ENCODE results near the gene CAMTA1.

The CAMTA1 gene

DNA sequence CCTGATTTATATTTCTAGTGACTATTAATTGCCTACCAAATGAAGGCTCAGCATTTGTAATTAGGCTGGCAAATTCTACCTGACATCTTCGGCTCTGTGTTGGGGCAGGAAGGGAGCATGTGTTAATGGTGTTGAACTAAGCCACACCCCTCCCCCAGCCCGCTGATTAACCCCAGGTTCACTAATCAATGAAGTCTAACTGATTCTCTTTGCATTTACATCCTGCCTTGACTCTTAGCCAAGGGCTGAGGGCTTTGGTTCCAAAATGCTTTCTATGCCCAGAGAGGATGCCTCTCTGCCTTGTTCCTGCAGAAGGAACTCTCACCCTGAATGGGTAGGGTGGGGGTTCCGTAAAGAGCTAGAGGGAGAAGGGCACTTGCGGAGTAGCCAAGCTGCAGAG lies 393.1 kb downstream of the CAMTA1 start:
- no peak overlapping the region for H3K9ac ChIP-seq (ENCODE audit: low read length in 5 of 5)
- H3K27me3 ChIP-seq (ENCODE audit: control insufficient read depth in 5 of 5, insufficient read depth in 4 of 5, low read length in 5 of 5): peaks cover 4 to 22% (median 10%) of the 10 kb centered on the region in 5 donors
- no peaks in the 10 kb centered on the region for H3K4me1 ChIP-seq (ENCODE audit: control insufficient read depth in 5 of 5, insufficient read depth in 5 of 5, low read length in 5 of 5)

DNA sequence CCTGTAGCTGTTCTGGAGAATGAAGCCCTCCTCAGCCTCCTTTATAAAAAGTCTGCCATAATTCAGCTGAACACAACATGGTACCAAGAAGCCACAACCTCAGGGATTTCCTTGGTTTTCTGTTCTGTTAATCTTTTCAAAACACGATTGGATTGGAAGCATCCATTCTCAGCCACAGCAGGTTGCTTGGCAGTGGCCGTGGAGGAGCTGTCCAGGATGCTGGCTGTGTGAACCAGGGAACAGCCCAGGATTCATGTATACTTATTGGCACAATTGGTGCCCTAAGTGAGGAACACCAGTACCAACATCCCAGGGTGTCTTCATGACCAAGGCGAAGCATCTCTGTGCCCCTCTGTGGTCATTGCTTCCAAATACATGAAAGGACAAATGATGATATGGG lies 393.5 kb downstream of the CAMTA1 start:
- Histone ChIP-seq H3K4me1 (ENCODE audit: control insufficient read depth in 5 of 5, insufficient read depth in 5 of 5, low read length in 5 of 5) (no peaks in the 10 kb centered on the region), H3K27ac (ENCODE audit: low read depth, low read length) (no peak overlapping the region), H3K36me3 (ENCODE audit: control insufficient read depth in 5 of 5, insufficient read depth in 5 of 5, low read length in 5 of 5) (no peaks in the 10 kb centered on the region), H3K4me3 (ENCODE audit: low read depth in 1 of 5, low read length in 5 of 5) (no peak overlapping the region), H3K9me3 (ENCODE audit: control insufficient read depth in 5 of 5, low read length in 5 of 5) (peaks cover 5 to 10% (median 8%) of the 10 kb centered on the region in 5 donors), H3K9ac (ENCODE audit: low read length in 5 of 5) (no peak overlapping the region), H3K27me3 (ENCODE audit: control insufficient read depth in 5 of 5, insufficient read depth in 4 of 5, low read length in 5 of 5) (peaks cover 4 to 22% (median 10%) of the 10 kb centered on the region in 5 donors)

More for the DNA sequence above, 393.1 kb downstream of the CAMTA1 start:
- Histone ChIP-seq H3K9me3 (ENCODE audit: control insufficient read depth in 5 of 5, low read length in 5 of 5) (peaks cover 5 to 10% (median 8%) of the 10 kb centered on the region in 5 donors), H3K4me3 (ENCODE audit: low read depth in 1 of 5, low read length in 5 of 5) (no peak overlapping the region), H3K27ac (ENCODE audit: low read depth, low read length) (no peak overlapping the region), H3K36me3 (ENCODE audit: control insufficient read depth in 5 of 5, insufficient read depth in 5 of 5, low read length in 5 of 5) (no peaks in the 10 kb centered on the region)

DNA sequence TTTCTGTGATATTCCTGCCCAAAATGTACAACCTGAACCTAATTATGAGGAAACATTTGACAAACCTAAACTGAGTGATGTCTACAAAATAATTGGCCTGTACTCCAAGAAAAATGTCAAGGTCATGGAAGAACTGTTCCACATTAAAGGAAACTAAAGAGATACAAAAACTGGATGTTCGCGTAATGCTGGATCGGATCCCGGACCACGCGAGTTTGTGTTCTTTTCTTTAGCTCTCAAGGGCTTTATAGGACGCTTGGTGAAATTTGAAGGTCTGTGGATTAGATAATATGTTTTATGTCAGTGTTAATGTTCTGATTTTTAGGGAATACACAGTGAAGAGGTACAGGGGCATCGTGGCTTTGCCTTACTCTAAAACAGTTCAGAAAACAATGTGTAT lies 400.5 kb downstream of the CAMTA1 start:
- Histone ChIP-seq H3K9me3 (ENCODE audit: control insufficient read depth in 5 of 5, low read length in 5 of 5) (peaks cover 3 to 10% (median 5%) of the 10 kb centered on the region in 5 donors), H3K36me3 (ENCODE audit: control insufficient read depth in 5 of 5, insufficient read depth in 5 of 5, low read length in 5 of 5) (no peaks in the 10 kb centered on the region), H3K9ac (ENCODE audit: low read length in 5 of 5) (no peak overlapping the region), H3K4me3 (ENCODE audit: low read depth in 1 of 5, low read length in 5 of 5) (no peak overlapping the region), H3K4me1 (ENCODE audit: control insufficient read depth in 5 of 5, insufficient read depth in 5 of 5, low read length in 5 of 5) (no peaks in the 10 kb centered on the region), H3K27me3 (ENCODE audit: control insufficient read depth in 5 of 5, insufficient read depth in 4 of 5, low read length in 5 of 5) (peaks cover 0 to 3% (median 0%) of the 10 kb centered on the region in 5 donors), H3K27ac (ENCODE audit: low read depth, low read length) (no peak overlapping the region)

DNA sequence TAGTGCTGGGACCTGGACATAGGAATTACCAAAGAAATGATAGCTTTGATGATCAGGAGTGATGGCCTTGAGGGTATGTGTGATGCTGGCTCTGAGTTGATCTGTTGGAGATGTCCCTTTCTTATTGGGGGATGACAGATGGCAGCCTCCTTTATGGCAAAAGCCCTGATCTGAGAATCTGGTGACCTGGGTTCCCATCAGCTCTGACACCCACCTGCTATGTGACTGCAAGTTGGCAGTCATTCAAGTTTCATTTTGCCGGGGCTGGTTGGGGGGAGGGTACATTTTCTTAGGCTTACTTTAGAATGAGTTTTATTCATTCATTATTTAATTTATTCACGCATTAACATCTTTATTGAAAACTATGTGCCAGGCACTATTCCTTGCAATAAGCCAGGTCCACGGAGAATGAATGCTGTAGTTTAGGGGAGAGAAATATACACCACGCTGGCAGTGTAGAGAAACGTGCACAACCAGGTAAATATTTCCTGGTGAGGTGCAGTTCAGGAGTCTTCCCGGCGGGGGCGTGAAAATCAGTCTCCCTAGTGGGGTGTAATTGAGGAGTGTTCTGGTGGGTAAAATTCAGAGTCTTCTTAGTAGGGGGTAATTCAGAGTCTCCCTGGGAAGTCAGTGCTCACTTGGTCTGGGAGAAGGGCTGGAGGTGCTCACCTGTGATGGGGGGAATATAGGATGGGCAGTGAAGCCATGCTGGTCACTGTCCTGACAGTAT lies 401.3 kb downstream of the CAMTA1 start:
- Histone ChIP-seq H3K36me3 (ENCODE audit: control insufficient read depth in 5 of 5, insufficient read depth in 5 of 5, low read length in 5 of 5) (no peaks in the 10 kb centered on the region), H3K9ac (ENCODE audit: low read length in 5 of 5) (no peak overlapping the region), H3K27me3 (ENCODE audit: control insufficient read depth in 5 of 5, insufficient read depth in 4 of 5, low read length in 5 of 5) (peaks cover 0 to 3% (median 0%) of the 10 kb centered on the region in 5 donors), H3K4me3 (ENCODE audit: low read depth in 1 of 5, low read length in 5 of 5) (no peak overlapping the region), H3K9me3 (ENCODE audit: control insufficient read depth in 5 of 5, low read length in 5 of 5) (peaks cover 0 to 3% (median 0%) of the 10 kb centered on the region in 5 donors), H3K4me1 (ENCODE audit: control insufficient read depth in 5 of 5, insufficient read depth in 5 of 5, low read length in 5 of 5) (no peaks in the 10 kb centered on the region), H3K27ac (ENCODE audit: low read depth, low read length) (no peak overlapping the region)

DNA sequence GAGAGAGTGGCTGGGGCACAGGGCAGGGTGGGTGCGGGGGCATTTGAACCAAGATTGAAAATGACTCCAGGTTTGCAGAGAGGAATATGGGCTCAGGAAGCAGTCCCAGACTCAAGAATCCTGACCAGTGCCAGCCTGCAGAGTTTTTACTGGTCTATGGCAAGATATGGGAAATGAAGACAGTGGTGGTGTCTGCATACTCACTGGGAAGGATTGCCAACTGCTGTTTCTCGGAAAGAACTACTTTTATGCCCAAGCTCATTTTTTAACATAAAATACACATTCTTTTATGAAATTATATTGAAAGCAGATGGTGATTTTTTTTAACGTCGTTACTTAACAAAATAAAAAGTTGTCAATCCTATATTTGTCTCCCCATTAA lies 401.8 kb downstream of the CAMTA1 start:
- Histone ChIP-seq H3K4me3 (ENCODE audit: low read depth in 1 of 5, low read length in 5 of 5) (no peak overlapping the region), H3K9ac (ENCODE audit: low read length in 5 of 5) (no peak overlapping the region), H3K9me3 (ENCODE audit: control insufficient read depth in 5 of 5, low read length in 5 of 5) (peaks cover 0 to 3% (median 0%) of the 10 kb centered on the region in 5 donors), H3K4me1 (ENCODE audit: control insufficient read depth in 5 of 5, insufficient read depth in 5 of 5, low read length in 5 of 5) (no peaks in the 10 kb centered on the region), H3K27ac (ENCODE audit: low read depth, low read length) (no peak overlapping the region), H3K27me3 (ENCODE audit: control insufficient read depth in 5 of 5, insufficient read depth in 4 of 5, low read length in 5 of 5) (peaks cover 0 to 3% (median 0%) of the 10 kb centered on the region in 5 donors), H3K36me3 (ENCODE audit: control insufficient read depth in 5 of 5, insufficient read depth in 5 of 5, low read length in 5 of 5) (no peaks in the 10 kb centered on the region)

DNA sequence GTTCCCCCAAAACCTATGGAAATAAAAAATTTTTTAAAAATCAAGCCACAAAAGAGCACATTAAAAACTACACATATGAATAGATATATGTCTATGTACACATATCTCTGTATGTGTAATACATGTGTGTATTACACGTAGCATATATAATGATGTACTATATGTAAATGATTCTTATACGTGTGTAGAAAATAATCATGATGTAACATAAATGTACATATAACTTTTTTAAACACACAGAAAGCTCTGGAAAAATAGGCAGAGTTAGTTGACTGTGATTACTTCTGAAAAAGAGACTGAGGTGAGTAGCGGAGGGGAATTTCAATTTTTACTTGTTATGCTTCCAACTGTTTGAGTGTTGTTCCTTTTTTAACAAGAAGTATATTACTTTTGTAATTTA lies 405.0 kb downstream of the CAMTA1 start:
- Histone ChIP-seq H3K36me3 (ENCODE audit: control insufficient read depth in 5 of 5, insufficient read depth in 5 of 5, low read length in 5 of 5) (no peaks in the 10 kb centered on the region), H3K27ac (ENCODE audit: low read depth, low read length) (no peak overlapping the region), H3K9ac (ENCODE audit: low read length in 5 of 5) (no peak overlapping the region), H3K4me3 (ENCODE audit: low read depth in 1 of 5, low read length in 5 of 5) (no peak overlapping the region), H3K4me1 (ENCODE audit: control insufficient read depth in 5 of 5, insufficient read depth in 5 of 5, low read length in 5 of 5) (no peaks in the 10 kb centered on the region), H3K27me3 (ENCODE audit: control insufficient read depth in 5 of 5, insufficient read depth in 4 of 5, low read length in 5 of 5) (peaks cover 0 to 3% (median 0%) of the 10 kb centered on the region in 5 donors), H3K9me3 (ENCODE audit: control insufficient read depth in 5 of 5, low read length in 5 of 5) (no peaks in the 10 kb centered on the region)

DNA sequence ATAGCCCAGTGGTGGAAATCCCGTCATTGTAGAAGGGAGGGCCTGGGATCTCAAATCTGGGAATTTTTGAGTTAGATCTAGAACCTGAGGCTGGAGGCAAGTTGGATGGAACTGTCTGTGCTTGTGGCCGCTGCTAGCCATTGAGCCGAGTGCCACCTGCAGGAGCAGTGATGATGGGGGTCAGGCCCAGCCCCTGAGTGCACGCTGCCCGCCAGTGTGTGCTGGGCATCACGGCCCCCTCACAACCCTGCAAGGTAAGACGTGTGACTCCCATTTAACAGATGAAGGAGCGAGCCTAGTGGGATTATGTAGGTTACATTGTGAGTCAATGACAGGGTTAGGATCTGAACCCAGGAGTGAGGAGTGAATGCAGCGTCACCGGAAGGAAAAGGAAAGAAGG lies 407.2 kb downstream of the CAMTA1 start:
- Histone ChIP-seq H3K4me3 (ENCODE audit: low read depth in 1 of 5, low read length in 5 of 5) (no peak overlapping the region), H3K36me3 (ENCODE audit: control insufficient read depth in 5 of 5, insufficient read depth in 5 of 5, low read length in 5 of 5) (no peaks in the 10 kb centered on the region), H3K9me3 (ENCODE audit: control insufficient read depth in 5 of 5, low read length in 5 of 5) (no peaks in the 10 kb centered on the region), H3K4me1 (ENCODE audit: control insufficient read depth in 5 of 5, insufficient read depth in 5 of 5, low read length in 5 of 5) (no peaks in the 10 kb centered on the region), H3K27ac (ENCODE audit: low read depth, low read length) (no peak overlapping the region), H3K9ac (ENCODE audit: low read length in 5 of 5) (no peak overlapping the region), H3K27me3 (ENCODE audit: control insufficient read depth in 5 of 5, insufficient read depth in 4 of 5, low read length in 5 of 5) (no peaks in the 10 kb centered on the region)

DNA sequence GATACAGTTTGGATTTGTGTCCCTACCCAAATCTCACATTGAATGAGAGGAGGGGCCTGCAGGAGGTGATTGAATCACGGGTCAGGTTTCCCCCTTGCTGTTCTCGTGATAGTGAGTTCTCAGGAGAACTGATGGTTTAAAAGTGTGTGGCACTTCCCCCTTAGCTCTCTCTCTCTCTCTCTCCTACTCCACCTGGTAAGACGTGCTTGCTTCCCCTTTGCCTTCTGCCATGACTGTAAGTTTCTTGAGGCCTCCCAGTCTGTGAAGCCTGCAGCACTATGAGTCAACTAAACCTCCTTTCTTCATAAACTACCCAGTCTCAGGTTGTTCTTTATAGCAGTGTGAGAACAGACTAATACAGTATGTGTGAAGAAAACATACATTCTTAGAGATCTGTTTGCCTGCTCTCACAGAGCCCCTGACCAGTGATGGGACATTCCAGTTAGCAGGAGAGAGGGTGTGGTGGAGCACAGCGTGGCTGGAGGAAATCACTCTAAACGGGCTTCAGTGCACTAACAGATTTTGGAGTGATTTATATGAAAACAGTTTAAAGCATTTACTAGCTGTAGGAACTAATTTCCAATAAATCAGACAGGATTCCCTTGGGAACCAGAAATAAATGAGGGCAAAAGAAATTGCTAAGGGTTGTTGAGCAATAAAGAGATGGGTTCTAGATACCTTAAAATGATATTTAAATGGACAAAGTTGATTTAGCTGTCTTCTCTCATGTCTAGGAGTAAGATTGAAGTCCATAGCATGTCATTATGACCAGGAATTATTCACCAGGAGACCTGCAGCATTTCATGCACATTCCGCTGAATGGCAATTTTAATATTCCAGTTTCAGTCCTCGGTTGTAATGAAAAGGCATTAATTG lies 411.0 kb downstream of the CAMTA1 start:
- H3K9me3 ChIP-seq (ENCODE audit: control insufficient read depth in 5 of 5, low read length in 5 of 5): no peaks in the 10 kb centered on the region
- H3K36me3 ChIP-seq (ENCODE audit: control insufficient read depth in 5 of 5, insufficient read depth in 5 of 5, low read length in 5 of 5): no peaks in the 10 kb centered on the region
- H3K27me3 ChIP-seq (ENCODE audit: control insufficient read depth in 5 of 5, insufficient read depth in 4 of 5, low read length in 5 of 5): peaks cover 3 to 12% (median 6%) of the 10 kb centered on the region in 5 donors
- H3K4me1 ChIP-seq (ENCODE audit: control insufficient read depth in 5 of 5, insufficient read depth in 5 of 5, low read length in 5 of 5): no peaks in the 10 kb centered on the region
- H3K27ac ChIP-seq (ENCODE audit: low read depth, low read length): no peak overlapping the region
- no peak overlapping the region for H3K9ac ChIP-seq (ENCODE audit: low read length in 5 of 5)
- no peak overlapping the region for H3K4me3 ChIP-seq (ENCODE audit: low read depth in 1 of 5, low read length in 5 of 5)

DNA sequence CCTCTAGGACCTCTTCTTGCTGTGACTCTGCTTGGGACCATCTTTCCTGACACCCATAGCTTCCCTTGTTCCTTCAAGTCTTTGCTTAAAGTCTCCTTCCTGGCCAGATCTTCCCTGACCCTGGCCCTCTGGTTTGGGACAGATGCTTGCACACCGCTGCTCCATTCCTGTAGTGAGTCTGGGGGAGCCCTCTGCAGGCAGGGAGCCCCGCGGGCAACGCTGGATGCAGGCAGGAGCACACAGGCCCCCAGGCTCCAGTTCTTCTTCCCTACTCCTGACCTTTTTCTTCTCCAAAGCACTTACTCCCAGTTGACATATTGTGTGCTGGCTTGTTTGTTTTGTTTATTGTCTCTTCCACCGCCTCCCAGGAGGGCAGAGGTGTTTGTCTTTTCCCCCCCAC lies 413.4 kb downstream of the CAMTA1 start:
- Histone ChIP-seq H3K36me3 (ENCODE audit: control insufficient read depth in 5 of 5, insufficient read depth in 5 of 5, low read length in 5 of 5) (no peaks in the 10 kb centered on the region), H3K27ac (ENCODE audit: low read depth, low read length) (no peak overlapping the region), H3K4me1 (ENCODE audit: control insufficient read depth in 5 of 5, insufficient read depth in 5 of 5, low read length in 5 of 5) (no peaks in the 10 kb centered on the region), H3K9me3 (ENCODE audit: control insufficient read depth in 5 of 5, low read length in 5 of 5) (no peaks in the 10 kb centered on the region), H3K9ac (ENCODE audit: low read length in 5 of 5) (no peak overlapping the region), H3K27me3 (ENCODE audit: control insufficient read depth in 5 of 5, insufficient read depth in 4 of 5, low read length in 5 of 5) (peaks cover 3 to 12% (median 6%) of the 10 kb centered on the region in 5 donors), H3K4me3 (ENCODE audit: low read depth in 1 of 5, low read length in 5 of 5) (no peak overlapping the region)

All from subcutaneous abdominal adipose tissue (tissue), 5 donors.